WTC11 (cell line): ENCODE data around the gene ZNF398.

ENCODE experiments used
- CREM ChIP-seq: sonication (generic); formaldehyde crosslinking; IDR thresholded peaks from 2 replicates; pipeline ENCODE4 v1.8.1; 2022; ENCODE audit warnings: mild to moderate bottlenecking, missing genetic modification reagents, moderate library complexity
- EMX1 ChIP-seq: fragments of 250-450 bp; sonication (Bioruptor Pico); IDR thresholded peaks from 2 replicates; pipeline ENCODE4 v1.8.0; 2021; ENCODE audit warnings: mild to moderate bottlenecking
- FOXJ3 ChIP-seq: sonication (generic); formaldehyde crosslinking; IDR thresholded peaks from 2 replicates; pipeline ENCODE4 v1.9.0; 2021; ENCODE audit warnings: missing genetic modification reagents, mild to moderate bottlenecking, borderline replicate concordance
- GTF2I ChIP-seq: fragments of 250-450 bp; sonication (Bioruptor Pico); conservative IDR thresholded peaks from 2 replicates; pipeline ENCODE4 v1.4.0; 2021; ENCODE audit warnings: mild to moderate bottlenecking
- JUN ChIP-seq: sonication (generic); formaldehyde crosslinking; IDR thresholded peaks from 2 replicates; pipeline ENCODE4 v1.8.0; 2023; ENCODE audit warnings: mild to moderate bottlenecking, missing genetic modification reagents
- OVOL2 ChIP-seq: fragments of 250-450 bp; sonication (Bioruptor Pico); IDR thresholded peaks from 2 replicates; pipeline ENCODE4 v1.9.0; 2021; ENCODE audit warnings: mild to moderate bottlenecking, borderline replicate concordance
- RELA ChIP-seq: sonication (generic); formaldehyde crosslinking; IDR thresholded peaks from 2 replicates; pipeline ENCODE4 v1.8.1; 2022; ENCODE audit warnings: missing genetic modification reagents, mild to moderate bottlenecking, borderline replicate concordance
- SMAD3 ChIP-seq: sonication (generic); formaldehyde crosslinking; IDR thresholded peaks from 2 replicates; pipeline ENCODE4 v1.8.0; 2022; ENCODE audit warnings: missing genetic modification reagents, mild to moderate bottlenecking, borderline replicate concordance
- TEAD4 ChIP-seq: sonication (generic); formaldehyde crosslinking; IDR thresholded peaks from 2 replicates; pipeline ENCODE4 v1.8.0; 2022; ENCODE audit warnings: mild to moderate bottlenecking, missing genetic modification reagents
- TF ChIP-seq, protein P1 (sequence below): fragments of 200-600 bp; IDR thresholded peaks from 2 replicates; pipeline ENCODE4 v1.8.0; 2022; ENCODE audit warnings: antibody characterized with exemption
- TF ChIP-seq, protein P2 (sequence below): sonication (generic); formaldehyde crosslinking; IDR thresholded peaks from 2 replicates; pipeline ENCODE4 v1.8.1; 2022; ENCODE audit warnings: low read depth, missing genetic modification reagents, borderline replicate concordance
- TF ChIP-seq, protein P3 (sequence below): sonication (generic); formaldehyde crosslinking; IDR thresholded peaks from 2 replicates; pipeline ENCODE4 v1.8.0; 2022; ENCODE audit warnings: mild to moderate bottlenecking, missing genetic modification reagents

DNA sequence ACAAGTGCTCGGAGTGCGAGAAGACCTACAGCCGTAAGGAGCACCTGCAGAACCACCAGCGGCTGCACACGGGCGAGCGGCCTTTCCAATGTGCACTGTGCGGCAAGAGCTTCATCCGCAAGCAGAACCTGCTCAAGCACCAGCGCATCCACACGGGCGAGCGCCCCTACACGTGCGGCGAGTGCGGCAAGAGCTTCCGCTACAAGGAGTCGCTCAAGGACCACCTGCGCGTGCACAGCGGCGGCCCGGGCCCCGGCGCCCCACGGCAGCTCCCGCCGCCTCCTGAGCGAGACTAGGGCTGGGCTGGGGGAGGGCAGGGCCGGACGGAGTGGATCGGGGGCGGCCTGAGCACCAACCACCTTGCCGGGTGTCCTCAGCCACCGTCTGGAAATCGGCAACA, 77.1 kb downstream of the ZNF398 start:
- TF ChIP-seq, protein P1, sequence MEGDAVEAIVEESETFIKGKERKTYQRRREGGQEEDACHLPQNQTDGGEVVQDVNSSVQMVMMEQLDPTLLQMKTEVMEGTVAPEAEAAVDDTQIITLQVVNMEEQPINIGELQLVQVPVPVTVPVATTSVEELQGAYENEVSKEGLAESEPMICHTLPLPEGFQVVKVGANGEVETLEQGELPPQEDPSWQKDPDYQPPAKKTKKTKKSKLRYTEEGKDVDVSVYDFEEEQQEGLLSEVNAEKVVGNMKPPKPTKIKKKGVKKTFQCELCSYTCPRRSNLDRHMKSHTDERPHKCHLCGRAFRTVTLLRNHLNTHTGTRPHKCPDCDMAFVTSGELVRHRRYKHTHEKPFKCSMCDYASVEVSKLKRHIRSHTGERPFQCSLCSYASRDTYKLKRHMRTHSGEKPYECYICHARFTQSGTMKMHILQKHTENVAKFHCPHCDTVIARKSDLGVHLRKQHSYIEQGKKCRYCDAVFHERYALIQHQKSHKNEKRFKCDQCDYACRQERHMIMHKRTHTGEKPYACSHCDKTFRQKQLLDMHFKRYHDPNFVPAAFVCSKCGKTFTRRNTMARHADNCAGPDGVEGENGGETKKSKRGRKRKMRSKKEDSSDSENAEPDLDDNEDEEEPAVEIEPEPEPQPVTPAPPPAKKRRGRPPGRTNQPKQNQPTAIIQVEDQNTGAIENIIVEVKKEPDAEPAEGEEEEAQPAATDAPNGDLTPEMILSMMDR, result no peak
- TF ChIP-seq, protein P2, sequence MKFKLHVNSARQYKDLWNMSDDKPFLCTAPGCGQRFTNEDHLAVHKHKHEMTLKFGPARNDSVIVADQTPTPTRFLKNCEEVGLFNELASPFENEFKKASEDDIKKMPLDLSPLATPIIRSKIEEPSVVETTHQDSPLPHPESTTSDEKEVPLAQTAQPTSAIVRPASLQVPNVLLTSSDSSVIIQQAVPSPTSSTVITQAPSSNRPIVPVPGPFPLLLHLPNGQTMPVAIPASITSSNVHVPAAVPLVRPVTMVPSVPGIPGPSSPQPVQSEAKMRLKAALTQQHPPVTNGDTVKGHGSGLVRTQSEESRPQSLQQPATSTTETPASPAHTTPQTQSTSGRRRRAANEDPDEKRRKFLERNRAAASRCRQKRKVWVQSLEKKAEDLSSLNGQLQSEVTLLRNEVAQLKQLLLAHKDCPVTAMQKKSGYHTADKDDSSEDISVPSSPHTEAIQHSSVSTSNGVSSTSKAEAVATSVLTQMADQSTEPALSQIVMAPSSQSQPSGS, result no peak
- TF ChIP-seq CREM (CRISPR knock-in tag) (no peak), GTF2I (no peak), FOXJ3 (CRISPR knock-in tag) (no peak), RELA (CRISPR knock-in tag) (no peak), JUN (no peak), OVOL2 (CRISPR knock-in tag) (no peak), SMAD3 (no peak), EMX1 (CRISPR knock-in tag) (no peak), TEAD4 (no peak)
- TF ChIP-seq, protein P3, sequence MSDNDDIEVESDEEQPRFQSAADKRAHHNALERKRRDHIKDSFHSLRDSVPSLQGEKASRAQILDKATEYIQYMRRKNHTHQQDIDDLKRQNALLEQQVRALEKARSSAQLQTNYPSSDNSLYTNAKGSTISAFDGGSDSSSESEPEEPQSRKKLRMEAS, result no peak
